Epithelial cell of esophagus (primary cell): ENCODE measurements around the gene LYRM9.

Experiments
- DNase-seq: peaks from one replicate; pipeline ENCODE4 v3.0.0; 2010; ENCODE audit warnings: low read depth
- H3K4me3 ChIP-seq: 2 replicates; pipeline ENCODE4 v1.5.1; 2011; ENCODE audit warnings: mild to moderate bottlenecking, low read length, control low read depth
- TF ChIP-seq, protein P1 (sequence below): IDR thresholded peaks from 2 replicates; pipeline ENCODE4 v1.5.1; 2011; ENCODE audit warnings: low read depth, mild to moderate bottlenecking, low read length, control low read depth, inconsistent platforms; ENCODE audit not compliant: insufficient read depth; ENCODE audit errors: missing control alignments

LYRM9 gene

GRCh38 chr17:27878776-27879562, 14.2 kb downstream of the LYRM9 start:
- no peak overlapping the region for H3K4me3 ChIP-seq
- DNase-seq: no peak
- TF ChIP-seq, protein P1, sequence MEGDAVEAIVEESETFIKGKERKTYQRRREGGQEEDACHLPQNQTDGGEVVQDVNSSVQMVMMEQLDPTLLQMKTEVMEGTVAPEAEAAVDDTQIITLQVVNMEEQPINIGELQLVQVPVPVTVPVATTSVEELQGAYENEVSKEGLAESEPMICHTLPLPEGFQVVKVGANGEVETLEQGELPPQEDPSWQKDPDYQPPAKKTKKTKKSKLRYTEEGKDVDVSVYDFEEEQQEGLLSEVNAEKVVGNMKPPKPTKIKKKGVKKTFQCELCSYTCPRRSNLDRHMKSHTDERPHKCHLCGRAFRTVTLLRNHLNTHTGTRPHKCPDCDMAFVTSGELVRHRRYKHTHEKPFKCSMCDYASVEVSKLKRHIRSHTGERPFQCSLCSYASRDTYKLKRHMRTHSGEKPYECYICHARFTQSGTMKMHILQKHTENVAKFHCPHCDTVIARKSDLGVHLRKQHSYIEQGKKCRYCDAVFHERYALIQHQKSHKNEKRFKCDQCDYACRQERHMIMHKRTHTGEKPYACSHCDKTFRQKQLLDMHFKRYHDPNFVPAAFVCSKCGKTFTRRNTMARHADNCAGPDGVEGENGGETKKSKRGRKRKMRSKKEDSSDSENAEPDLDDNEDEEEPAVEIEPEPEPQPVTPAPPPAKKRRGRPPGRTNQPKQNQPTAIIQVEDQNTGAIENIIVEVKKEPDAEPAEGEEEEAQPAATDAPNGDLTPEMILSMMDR: no peak

- peak; percentile 90 for DNase-seq
- TF ChIP-seq, protein P1: no peak
- no peak overlapping the region for H3K4me3 ChIP-seq
Observed at GRCh38 chr17:27873746-27874145, 19.4 kb downstream of the LYRM9 start.

DNA sequence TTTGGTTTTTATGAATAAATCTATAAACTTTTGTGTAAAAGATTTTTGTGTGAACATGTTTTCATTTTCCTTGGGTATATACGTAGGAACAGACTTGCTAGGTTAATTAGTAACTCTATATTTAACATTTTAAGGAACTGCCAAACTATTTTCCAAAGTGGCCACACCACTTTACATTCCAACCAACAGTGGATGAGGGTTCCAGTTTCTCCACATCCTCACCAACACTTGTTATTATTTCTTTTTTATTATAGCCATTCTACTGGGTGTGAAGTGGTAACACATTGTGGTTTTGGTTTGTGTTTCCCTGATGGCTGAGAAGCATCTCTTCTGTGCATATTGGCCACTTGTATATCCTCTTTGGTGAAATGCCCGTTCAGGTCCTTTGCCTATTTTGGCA, 20.0 kb downstream of the LYRM9 start:
- no peak for DNase-seq
- TF ChIP-seq, protein P1: no peak
- H3K4me3 ChIP-seq: no peak overlapping the region

GRCh38 chr17:27872776-27873175, 20.4 kb downstream of the LYRM9 start:
- no peak for DNase-seq
- no peak overlapping the region for H3K4me3 ChIP-seq
- TF ChIP-seq, protein P1: no peak

DNA sequence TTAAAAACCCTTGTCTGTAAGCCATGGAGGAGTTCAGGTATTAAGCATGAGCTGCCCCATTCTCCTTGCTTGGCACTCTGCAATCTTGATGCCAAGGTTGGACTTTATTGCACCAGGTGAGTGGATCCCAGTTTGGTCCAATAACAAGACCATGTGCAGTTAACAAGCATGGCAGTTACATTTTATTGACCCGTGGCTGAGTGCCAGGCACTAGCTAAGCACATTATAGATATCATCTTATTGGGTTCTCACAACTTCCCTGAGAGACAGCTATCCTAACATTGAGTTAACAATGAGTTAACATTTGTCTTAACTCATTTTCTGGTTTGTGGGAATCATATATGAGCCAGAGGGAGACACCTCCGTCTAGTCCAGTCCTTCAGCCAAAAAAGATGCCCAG, 21.8 kb downstream of the LYRM9 start:
- no peak overlapping the region for H3K4me3 ChIP-seq
- no peak for DNase-seq
- TF ChIP-seq, protein P1: no peak

DNA sequence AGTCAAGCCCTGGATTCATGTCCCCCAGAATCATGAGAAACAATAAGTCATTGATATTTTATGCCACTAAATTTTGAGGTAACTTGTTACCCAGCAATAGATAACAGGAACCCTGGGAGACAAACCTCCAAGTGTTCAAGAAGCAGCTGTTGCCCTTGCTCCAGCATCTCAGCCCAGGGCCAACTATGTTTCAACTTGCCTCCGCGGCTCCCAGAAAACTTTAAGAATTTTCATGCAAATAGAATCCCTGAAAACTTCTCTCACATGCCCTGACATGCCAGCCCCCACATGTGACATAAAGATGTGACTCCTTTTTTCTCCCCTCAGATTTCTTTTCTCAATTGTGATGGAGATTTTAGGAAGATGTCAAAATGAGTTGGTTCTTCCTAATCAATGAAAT, 22.8 kb downstream of the LYRM9 start:
- peak; percentile 55 for DNase-seq
- TF ChIP-seq, protein P1: no peak
- H3K4me3 ChIP-seq: no peak overlapping the region

GRCh38 chr17:27868565-27868964, 24.6 kb downstream of the LYRM9 start:
- H3K4me3 ChIP-seq: no peak overlapping the region
- TF ChIP-seq, protein P1: no peak
- no peak for DNase-seq
